HEK293T (cell line): ENCODE data around the gene SLC16A12.

Experiments
- ARNT ChIP-seq: fragments of 450-650 bp; IDR thresholded peaks from 2 replicates; pipeline ENCODE4 v1.6.1; 2017; ENCODE audit warnings: mild to moderate bottlenecking
- BHLHE40 ChIP-seq: fragments of 450-650 bp; IDR thresholded peaks from 2 replicates; pipeline ENCODE4 v1.6.1; 2016; ENCODE audit warnings: mild to moderate bottlenecking, moderate library complexity, borderline replicate concordance
- ELF4 ChIP-seq: fragments of 450-650 bp; IDR thresholded peaks from 2 replicates; pipeline ENCODE4 v1.6.1; 2017; ENCODE audit warnings: antibody characterized with exemption
- FOXK2 ChIP-seq: fragments of 450-650 bp; IDR thresholded peaks from 2 replicates; pipeline ENCODE4 v1.6.1; 2016; ENCODE audit warnings: mild to moderate bottlenecking
- FOXM1 ChIP-seq: fragments of 450-650 bp; IDR thresholded peaks from 2 replicates; pipeline ENCODE4 v1.6.1; 2017; ENCODE audit warnings: mild to moderate bottlenecking, borderline replicate concordance
- L3MBTL2 ChIP-seq: fragments of 450-650 bp; conservative IDR thresholded peaks from 2 replicates; pipeline ENCODE4 v1.6.1; 2016; ENCODE audit warnings: mild to moderate bottlenecking
- LEF1 ChIP-seq: fragments of 450-650 bp; IDR thresholded peaks from 2 replicates; pipeline ENCODE4 v1.6.1; 2017; ENCODE audit warnings: mild to moderate bottlenecking, borderline replicate concordance
- NFRKB ChIP-seq: fragments of 450-650 bp; IDR thresholded peaks from 2 replicates; pipeline ENCODE4 v1.6.1; 2016; ENCODE audit warnings: mild to moderate bottlenecking, moderate library complexity
- PKNOX1 ChIP-seq: fragments of 450-650 bp; IDR thresholded peaks from 2 replicates; pipeline ENCODE4 v1.6.1; 2016
- SUZ12 ChIP-seq: fragments of 450-650 bp; IDR thresholded peaks from 2 replicates; pipeline ENCODE4 v1.6.1; 2016; ENCODE audit warnings: mild to moderate bottlenecking

- TF ChIP-seq NFRKB, result no peak
- TF ChIP-seq LEF1, result no peak
- TF ChIP-seq ARNT, result no peak
- TF ChIP-seq FOXK2, result no peak
- TF ChIP-seq ELF4, result no peak
- TF ChIP-seq FOXM1, result no peak
- TF ChIP-seq SUZ12, result no peak
- TF ChIP-seq PKNOX1, result no peak
- TF ChIP-seq BHLHE40, result no peak
- no peak for TF ChIP-seq L3MBTL2
Measured at GRCh38 chr10:89574368-89574767, 39.0 kb upstream of the SLC16A12 start.
